ENCODE measurements around the gene KNDC1.

GRCh38 chr10:133157662-133158436 lies 2.2 kb upstream of the KNDC1 start:
- TF ChIP-seq POLR2AphosphoS5 (IDR thresholded peaks at IDR 0.05) = no peak
- no peak for TF ChIP-seq CTCF (IDR thresholded peaks at IDR 0.05)
- TF ChIP-seq POLR2A (IDR thresholded peaks at IDR 0.05) = no peak
